Kidney glomerular epithelial cell (primary cell): ENCODE results near the gene PGD.
A peak's percentile ranks its signal among the peaks of the same experiment; 100 is the strongest.
"Not testable (repeated sequence)": the region's sequence is repeated elsewhere in the genome, so short reads cannot be mapped to it uniquely, and the experiment has no call there.

Experiments used
- DNase-seq: peaks from one replicate; lab custom pipeline; 2025; lab: John Stamatoyannopoulos, UW

The PGD gene

GRCh38 chr1:10399444-10399941 is 629 bp downstream of the PGD start:
- DNase-seq: peak; percentile 39

- DNase-seq: no peak
These were observed 1.1 kb downstream of the PGD start for GRCh38 chr1:10400013-10400412.

DNA sequence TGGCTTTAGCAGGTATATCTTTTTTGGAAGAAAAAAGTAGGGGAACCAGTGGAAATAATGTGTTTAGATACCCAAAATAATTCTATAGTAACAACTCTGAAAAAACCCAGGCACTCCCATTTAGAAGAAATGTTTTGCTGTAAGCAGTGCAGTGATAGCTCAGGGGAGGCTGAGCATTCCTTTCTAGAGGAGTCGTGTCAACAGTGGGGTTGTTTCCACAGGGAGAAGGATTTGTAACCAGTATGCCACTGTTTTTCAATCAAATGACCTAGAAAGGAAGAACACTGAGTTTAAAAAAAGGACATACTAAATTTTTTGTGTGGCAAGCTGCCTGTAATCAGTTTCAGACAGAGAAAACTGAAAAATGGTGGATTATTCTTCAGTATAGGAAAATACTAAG is 2.4 kb downstream of the PGD start:
- peak; percentile 42 for DNase-seq

GRCh38 chr1:10402729-10403274 is 3.9 kb downstream of the PGD start:
- DNase-seq: no peak

DNA sequence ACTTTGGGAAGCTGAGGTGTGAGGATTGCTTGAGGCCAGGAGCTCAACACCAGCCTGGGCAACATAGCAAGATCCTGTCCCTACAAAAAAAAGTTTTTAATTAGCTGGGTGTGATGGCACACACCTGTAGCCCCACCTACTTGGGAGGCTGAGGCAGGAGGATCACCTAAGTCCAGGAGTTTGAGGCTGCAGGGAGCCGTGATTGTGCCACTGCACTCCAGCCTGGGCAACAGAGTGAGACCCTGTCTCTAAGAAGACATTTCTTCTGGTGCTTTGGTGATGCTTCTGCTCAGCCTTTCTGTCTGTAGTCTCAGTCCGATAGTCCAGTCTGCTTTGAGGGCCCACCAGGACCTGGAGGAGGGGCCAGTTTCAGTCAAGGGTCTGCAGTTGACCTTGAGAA is 8.3 kb downstream of the PGD start:
- DNase-seq: no peak

GRCh38 chr1:10415211-10415930 is 16.5 kb downstream of the PGD start:
- no peak for DNase-seq

DNA sequence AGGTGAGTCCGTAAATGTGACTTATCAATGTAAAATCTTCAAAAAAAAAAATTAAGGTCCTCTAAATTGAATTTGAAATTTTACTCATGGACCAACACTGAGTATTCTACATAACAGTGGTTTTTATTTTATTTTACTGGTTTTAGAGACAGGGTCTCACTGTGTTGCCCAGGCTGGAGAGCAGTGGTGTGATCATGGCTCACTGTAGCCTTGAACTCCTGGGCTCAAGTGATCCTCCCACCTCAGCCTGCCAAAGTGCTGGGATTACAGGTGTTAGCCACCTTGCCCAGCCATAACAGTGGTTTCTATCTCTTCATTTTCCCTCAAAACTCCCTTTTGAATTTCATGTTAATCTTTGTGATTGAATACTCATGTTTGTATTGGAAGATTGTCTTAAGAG is 17.1 kb downstream of the PGD start:
- not testable (repeated sequence) for DNase-seq

- not testable (repeated sequence) for DNase-seq
These were observed 19.9 kb downstream of the PGD start for GRCh38 chr1:10418741-10419140.

DNA sequence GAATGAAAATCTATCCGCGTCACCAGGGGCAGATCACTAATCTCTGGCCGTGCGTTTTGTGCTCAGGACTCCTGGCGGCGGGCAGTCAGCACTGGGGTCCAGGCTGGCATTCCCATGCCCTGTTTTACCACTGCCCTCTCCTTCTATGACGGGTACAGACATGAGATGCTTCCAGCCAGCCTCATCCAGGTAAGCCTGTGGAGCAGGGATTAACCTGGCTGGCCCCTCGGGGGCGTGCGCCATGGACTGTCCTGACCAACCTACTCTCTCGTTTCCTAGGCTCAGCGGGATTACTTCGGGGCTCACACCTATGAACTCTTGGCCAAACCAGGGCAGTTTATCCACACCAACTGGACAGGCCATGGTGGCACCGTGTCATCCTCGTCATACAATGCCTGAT is 20.5 kb downstream of the PGD start:
- DNase-seq: no peak

GRCh38 chr1:10421637-10422036 is 22.8 kb downstream of the PGD start:
- DNase-seq: no peak

- no peak for DNase-seq
These were observed 25.2 kb downstream of the PGD start for GRCh38 chr1:10424034-10424433.

GRCh38 chr1:10424651-10425050 is 25.8 kb downstream of the PGD start:
- no peak for DNase-seq

GRCh38 chr1:10425826-10426534 is 27.1 kb downstream of the PGD start:
- DNase-seq: not testable (repeated sequence)

GRCh38 chr1:10426535-10426848 is 27.6 kb downstream of the PGD start:
- DNase-seq: not testable (repeated sequence)

DNA sequence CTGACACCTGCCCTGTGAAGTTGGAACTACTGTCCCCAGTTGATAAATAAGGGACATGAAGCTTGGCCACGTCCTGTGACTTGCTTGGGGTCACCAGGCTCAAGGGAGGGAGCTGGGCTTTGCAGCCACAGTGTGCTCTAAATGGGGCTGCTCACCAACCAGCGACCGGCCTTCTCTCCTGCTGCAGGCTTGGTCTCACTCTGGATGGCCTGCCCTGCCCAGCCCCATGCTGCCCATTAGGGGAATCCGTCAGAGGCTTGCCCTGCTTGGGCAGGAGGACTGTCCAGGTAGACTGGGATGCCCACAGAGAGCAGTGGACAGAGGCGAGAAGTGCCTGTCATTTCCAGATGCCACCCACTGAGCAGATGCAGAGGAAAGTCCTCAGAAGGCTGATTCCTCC is 30.1 kb downstream of the PGD start:
- DNase-seq: no peak

DNA sequence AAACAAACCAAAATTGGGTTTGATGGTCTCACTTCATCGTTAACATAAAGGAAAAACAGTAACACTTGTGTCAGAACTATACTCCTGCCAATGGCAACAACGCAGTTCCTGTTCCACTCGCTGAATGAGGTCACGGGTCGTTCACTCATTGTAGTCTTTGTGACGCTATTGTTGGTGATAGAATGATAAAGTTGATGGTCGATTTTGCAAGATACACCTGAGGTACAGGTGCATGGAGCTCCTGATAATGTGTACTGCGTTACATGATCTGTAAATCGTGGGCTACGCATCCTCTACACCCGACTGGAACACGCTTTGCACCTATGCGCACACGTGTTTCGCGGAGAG is 31.0 kb downstream of the PGD start:
- DNase-seq: no peak

GRCh38 chr1:10430216-10431069 is 31.6 kb downstream of the PGD start, which contains the start of gene CENPS:
Gene CENPS (plus strand): TSS chr1:10430433. CDS start chr1:10430518, 85 bp downstream.
- peak; percentile 79 for DNase-seq

DNA sequence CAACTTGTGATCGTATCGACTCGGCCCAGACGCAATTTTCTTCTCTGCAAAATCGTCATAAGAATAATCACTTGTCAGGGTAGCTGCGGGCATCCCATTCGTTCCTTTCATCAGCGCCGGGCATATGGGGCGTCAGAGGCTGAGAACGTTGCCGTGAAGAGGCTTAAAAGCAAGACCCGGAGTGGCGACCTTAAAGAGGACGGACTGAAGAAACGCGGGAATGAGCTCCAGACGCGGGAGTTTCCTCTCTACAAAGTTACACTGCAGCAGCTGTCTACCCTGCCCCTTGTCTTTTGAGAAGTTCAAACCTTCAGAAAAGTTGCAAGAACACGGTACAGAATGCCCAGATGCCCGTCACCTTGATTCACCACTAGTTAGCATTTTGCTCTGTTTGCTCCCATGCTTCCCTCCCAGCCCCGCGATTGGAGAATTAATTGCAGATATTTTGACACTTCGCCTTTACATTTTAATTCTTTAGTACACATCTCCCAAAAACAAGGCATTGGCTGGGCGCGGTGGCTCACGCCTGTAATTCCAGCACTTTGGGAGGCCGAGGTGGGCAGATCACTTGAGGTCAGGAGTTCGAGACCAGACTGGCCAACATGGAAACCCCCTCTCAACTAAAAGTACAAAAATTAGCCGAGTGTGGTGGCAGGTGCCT is 32.3 kb downstream of the PGD start:
- no peak for DNase-seq

- DNase-seq: no peak
These were observed 34.2 kb downstream of the PGD start for GRCh38 chr1:10432910-10433700.

DNA sequence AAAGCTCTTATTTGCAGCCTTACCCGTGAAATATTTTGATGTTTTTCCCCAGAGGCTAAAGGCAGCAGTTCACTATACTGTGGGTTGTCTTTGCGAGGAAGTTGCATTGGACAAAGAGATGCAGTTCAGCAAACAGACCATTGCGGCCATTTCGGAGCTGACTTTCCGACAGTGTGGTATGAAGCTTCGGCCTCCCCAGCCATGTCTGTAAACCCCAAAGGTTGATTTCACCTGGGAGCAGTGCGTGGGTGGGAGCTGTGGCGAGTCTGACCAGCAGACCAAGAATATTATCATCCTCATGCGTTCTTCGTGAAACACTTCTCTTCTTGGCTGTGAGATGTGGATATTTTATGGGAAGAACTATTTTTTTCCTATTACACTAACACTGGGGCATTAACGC is 34.9 kb downstream of the PGD start:
- no peak for DNase-seq

GRCh38 chr1:10434590-10434989 is 35.7 kb downstream of the PGD start:
- DNase-seq: no peak
